Measurements from ENCODE around the gene PILRA.
"Not testable (repeated sequence)": the region's sequence is repeated elsewhere in the genome, so short reads cannot be mapped to it uniquely, and the experiment has no call there.

DNA sequence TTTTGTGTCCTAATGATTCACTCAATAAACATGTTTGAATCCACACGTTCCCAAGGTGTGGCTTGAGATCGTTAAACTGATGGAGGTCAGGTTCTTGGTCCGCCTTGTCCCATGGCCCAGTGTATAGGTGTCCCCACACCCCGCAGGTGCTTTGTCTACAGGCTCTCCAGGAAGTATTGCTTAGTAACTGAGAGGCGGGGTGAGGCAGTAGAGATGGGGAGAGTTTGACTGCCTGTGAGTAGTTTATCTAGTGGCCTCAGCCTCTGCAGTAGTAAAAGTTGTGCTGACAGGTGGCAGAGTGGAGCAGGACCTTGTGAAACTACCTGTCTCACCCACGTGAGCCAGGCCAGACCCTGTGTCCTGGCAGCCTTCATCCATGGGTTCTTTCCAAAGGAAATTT, 32.0 kb upstream of the PILRA start:
- not testable (repeated sequence) for TF ChIP-seq CTCF, POLR2A (IDR thresholded peaks at IDR 0.05)

Data from stomach (tissue), 4 donors.